ENCODE measurements around the gene MXRA8. TPM values are rescaled to one million over a fixed set of nuclear protein-coding genes. Genes with fewer than 3 reads are reported as not detected.

Gene MXRA8
- total RNA-seq, 1 experiment from 2014 or later: 192 TPM

- Histone ChIP-seq H3K36me3 (peaks cover 96% of the 10 kb centered on the region), H3K9me3 (replicated peaks) (no peaks in the 10 kb centered on the region), H3K4me3 (no peak overlapping the region), H3K27me3 (replicated peaks) (no peaks in the 10 kb centered on the region), H3K27ac (no peak overlapping the region), H3K4me1 (replicated peaks) (peaks cover 15% of the 10 kb centered on the region)
- no peak for DNase-seq (ENCODE audit: low read depth in 1 of 2, low spot score in 2 of 2)
These were observed 42.9 kb downstream of the MXRA8 start for GRCh38 chr1:1315435-1315954.

GRCh38 chr1:1314678-1315335 is 43.5 kb downstream of the MXRA8 start:
- H3K36me3 ChIP-seq: peaks cover 96% of the 10 kb centered on the region
- H3K27me3 ChIP-seq (replicated peaks): no peaks in the 10 kb centered on the region
- H3K4me3 ChIP-seq: no peak overlapping the region
- DNase-seq (ENCODE audit: low read depth in 1 of 2, low spot score in 2 of 2): no peak
- no peak overlapping the region for H3K27ac ChIP-seq
- no peaks in the 10 kb centered on the region for H3K9me3 ChIP-seq (replicated peaks)
- peaks cover 18% of the 10 kb centered on the region for H3K4me1 ChIP-seq (replicated peaks)

DNA sequence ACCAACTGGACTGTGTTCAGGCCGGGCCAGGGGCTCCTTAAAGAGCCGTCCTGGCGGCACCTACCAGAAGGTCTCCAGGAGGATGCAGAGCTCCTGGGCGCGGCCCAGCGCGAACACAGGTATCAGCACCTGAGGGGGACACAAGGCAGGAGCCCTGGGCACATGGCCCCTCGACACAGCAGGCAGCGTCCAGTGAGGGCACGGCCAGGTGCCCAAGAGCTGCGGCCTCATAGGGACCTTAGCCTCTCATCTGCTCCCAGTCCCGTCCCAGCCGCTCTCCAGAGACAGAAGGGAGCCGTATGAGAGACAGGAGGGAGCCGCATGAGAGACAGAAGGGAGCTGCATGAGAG is 44.1 kb downstream of the MXRA8 start:
- Histone ChIP-seq H3K27me3 (replicated peaks) (no peaks in the 10 kb centered on the region), H3K36me3 (peaks cover 96% of the 10 kb centered on the region), H3K27ac (no peak overlapping the region), H3K4me3 (no peak overlapping the region), H3K4me1 (replicated peaks) (peaks cover 24% of the 10 kb centered on the region), H3K9me3 (replicated peaks) (no peaks in the 10 kb centered on the region)
- DNase-seq (ENCODE audit: low read depth in 1 of 2, low spot score in 2 of 2): no peak

- H3K4me1 ChIP-seq (replicated peaks): peaks cover 24% of the 10 kb centered on the region
- DNase-seq (ENCODE audit: low read depth in 1 of 2, low spot score in 2 of 2): no peak
- H3K9me3 ChIP-seq (replicated peaks): no peaks in the 10 kb centered on the region
- peaks cover 96% of the 10 kb centered on the region for H3K36me3 ChIP-seq
- no peaks in the 10 kb centered on the region for H3K27me3 ChIP-seq (replicated peaks)
- no peak overlapping the region for H3K4me3 ChIP-seq
- H3K27ac ChIP-seq: no peak overlapping the region
These were observed 44.7 kb downstream of the MXRA8 start for GRCh38 chr1:1313500-1314236.

- Histone ChIP-seq H3K4me3 (no peak overlapping the region), H3K27ac (no peak overlapping the region), H3K4me1 (replicated peaks) (peaks cover 20% of the 10 kb centered on the region), H3K9me3 (replicated peaks) (no peaks in the 10 kb centered on the region), H3K36me3 (peaks cover 92% of the 10 kb centered on the region), H3K27me3 (replicated peaks) (no peaks in the 10 kb centered on the region)
- no peak for DNase-seq (ENCODE audit: low read depth in 1 of 2, low spot score in 2 of 2)
These were observed 45.7 kb downstream of the MXRA8 start for GRCh38 chr1:1312450-1313314.

DNA sequence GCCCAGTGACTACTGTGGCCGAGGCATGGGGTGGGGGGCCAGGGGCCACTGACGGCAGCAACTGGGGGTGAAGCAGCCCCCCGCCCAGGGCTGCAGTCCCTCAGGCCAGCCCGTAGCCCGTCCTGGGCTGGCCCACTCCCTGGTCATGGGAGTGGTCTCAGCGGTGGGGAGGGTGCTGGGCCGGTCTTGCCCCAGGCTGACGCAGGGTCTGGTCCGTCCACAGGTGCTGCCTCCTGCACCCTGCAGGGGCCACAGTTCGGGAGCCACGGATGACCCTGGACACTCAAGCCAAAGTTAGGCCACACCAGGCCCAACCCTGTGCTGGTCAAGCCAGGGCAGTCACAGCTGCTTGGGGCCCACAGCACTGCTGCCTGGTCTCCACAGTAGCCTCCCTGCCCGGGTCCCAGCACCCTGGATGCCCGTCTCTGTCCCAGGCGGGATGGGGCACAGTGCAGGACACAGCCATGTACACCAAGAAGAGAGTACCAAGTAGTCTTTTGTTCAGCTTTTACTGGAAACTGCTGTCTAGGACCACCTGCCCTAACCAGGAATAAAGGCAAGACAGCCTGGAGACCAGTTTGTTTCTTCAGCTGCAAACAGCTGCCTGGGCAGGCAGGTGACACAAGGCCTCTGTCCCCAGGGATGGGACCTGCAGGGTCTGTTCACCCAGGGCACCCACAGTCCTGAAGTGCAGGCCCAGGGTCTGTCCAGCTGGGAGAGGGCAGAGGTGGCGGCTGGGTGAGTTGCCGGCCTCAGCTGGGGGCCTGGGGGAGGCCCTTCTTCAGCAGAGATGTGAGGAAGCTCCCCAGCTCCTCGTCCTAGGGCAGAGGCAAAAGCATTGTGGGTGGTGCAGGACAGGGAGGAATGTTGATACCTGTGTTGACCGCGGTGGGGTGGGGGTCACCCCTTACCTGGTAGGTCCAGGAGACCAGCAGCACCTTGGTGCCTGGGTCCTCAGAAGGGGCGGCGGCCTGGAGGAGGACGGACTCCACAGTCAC is 46.9 kb downstream of the MXRA8 start:
- Histone ChIP-seq H3K27me3 (replicated peaks) (no peaks in the 10 kb centered on the region), H3K4me3 (no peak overlapping the region), H3K4me1 (replicated peaks) (peaks cover 31% of the 10 kb centered on the region), H3K9me3 (replicated peaks) (0 out of 2 replicates have a peak, but pooled peaks cover 5% of the 10 kb centered on the region), H3K27ac (no peak overlapping the region), H3K36me3 (peaks cover 86% of the 10 kb centered on the region)
- no peak for DNase-seq (ENCODE audit: low read depth in 1 of 2, low spot score in 2 of 2)

GRCh38 chr1:1310476-1311053 is 47.8 kb downstream of the MXRA8 start:
- 0 out of 2 replicates have a peak, but pooled peaks cover 5% of the 10 kb centered on the region for H3K9me3 ChIP-seq (replicated peaks)
- H3K4me1 ChIP-seq (replicated peaks): peaks cover 40% of the 10 kb centered on the region
- H3K27ac ChIP-seq: no peak overlapping the region
- peaks cover 79% of the 10 kb centered on the region for H3K36me3 ChIP-seq
- no peak for DNase-seq (ENCODE audit: low read depth in 1 of 2, low spot score in 2 of 2)
- no peak overlapping the region for H3K4me3 ChIP-seq
- H3K27me3 ChIP-seq (replicated peaks): no peaks in the 10 kb centered on the region

DNA sequence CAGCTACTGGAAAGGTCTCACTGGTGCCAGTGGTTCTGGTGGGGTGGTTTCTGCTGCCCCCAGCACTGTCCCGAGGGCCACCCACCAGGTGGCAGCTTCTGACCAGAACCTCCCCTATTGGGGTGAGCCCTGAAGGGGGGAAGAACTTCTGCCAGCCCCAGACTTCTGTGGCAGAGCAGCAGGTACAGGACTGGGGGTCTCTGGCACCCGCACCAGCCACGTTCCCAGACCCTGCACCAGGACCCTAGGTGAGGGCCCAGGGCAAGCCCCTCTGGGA is 48.3 kb downstream of the MXRA8 start:
- H3K27me3 ChIP-seq (replicated peaks): no peaks in the 10 kb centered on the region

DNA sequence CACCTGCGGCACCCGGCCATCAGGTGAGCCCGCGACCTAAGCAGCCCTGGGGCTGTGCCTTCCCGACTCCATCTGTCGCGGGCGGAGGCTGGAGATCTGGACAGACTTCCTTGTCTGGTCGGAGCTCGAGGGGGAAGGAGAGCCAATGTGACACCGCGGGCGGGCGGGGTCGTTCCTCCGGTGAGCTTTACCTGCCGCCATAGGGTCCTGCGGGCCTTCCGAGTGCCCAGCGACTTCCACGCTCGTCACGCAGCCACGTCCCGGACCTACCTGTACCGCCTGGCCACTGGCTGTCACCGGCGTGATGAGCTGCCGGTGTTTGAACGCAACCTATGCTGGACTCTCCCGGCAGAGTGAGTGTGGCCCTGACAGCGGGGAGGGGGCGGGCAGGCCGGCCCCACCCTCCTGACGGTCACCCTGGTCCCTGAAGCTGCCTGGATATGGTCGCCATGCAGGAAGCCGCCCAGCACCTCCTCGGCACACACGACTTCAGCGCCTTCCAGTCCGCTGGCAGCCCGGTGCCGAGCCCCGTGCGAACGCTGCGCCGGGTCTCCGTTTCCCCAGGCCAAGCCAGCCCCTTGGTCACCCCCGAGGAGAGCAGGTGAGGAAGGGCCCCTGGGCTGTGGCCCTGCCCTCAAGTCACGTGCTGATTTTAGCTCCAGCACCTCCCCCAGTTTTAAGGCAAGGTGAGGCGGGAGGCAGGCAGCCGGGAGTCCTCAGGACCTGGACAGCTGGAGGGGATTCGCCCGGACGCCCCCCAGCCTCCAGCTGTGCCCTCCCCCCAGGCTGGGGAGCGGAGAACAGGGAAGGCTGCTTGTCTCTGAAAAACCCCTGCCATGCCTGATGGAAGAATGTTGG is 48.9 kb downstream of the MXRA8 start:
- Histone ChIP-seq H3K9me3 (replicated peaks) (0 out of 2 replicates have a peak, but pooled peaks cover 5% of the 10 kb centered on the region), H3K27ac (no peak overlapping the region; the same call in 1 of the 2 replicates), H3K4me1 (replicated peaks) (peaks cover 51% of the 10 kb centered on the region), H3K36me3 (peaks cover 74% of the 10 kb centered on the region), H3K4me3 (peak overlapping the region; percentile 91), H3K27me3 (replicated peaks) (no peaks in the 10 kb centered on the region)
- no peak for DNase-seq (ENCODE audit: low read depth in 1 of 2, low spot score in 2 of 2)

More for the DNA sequence above, 48.3 kb downstream of the MXRA8 start:
- peaks cover 76% of the 10 kb centered on the region for H3K36me3 ChIP-seq
- 0 out of 2 replicates have a peak, but pooled peaks cover 5% of the 10 kb centered on the region for H3K9me3 ChIP-seq (replicated peaks)
- peaks cover 45% of the 10 kb centered on the region for H3K4me1 ChIP-seq (replicated peaks)
- DNase-seq (ENCODE audit: low read depth in 1 of 2, low spot score in 2 of 2): no peak
- no peak overlapping the region for H3K4me3 ChIP-seq
- H3K27ac ChIP-seq: no peak overlapping the region

- Histone ChIP-seq H3K27ac (peak overlapping the region; percentile 74), H3K27me3 (replicated peaks) (no peaks in the 10 kb centered on the region), H3K9me3 (replicated peaks) (0 out of 2 replicates have a peak, but pooled peaks cover 5% of the 10 kb centered on the region), H3K36me3 (peaks cover 70% of the 10 kb centered on the region), H3K4me1 (replicated peaks) (peaks cover 54% of the 10 kb centered on the region), H3K4me3 (peak overlapping the region; percentile 91)
- DNase-seq (ENCODE audit: low read depth in 1 of 2, low spot score in 2 of 2): peak in 1 of 2 experiments; percentile 76
These were observed 49.6 kb downstream of the MXRA8 start for GRCh38 chr1:1308756-1309250.

- Histone ChIP-seq H3K9me3 (replicated peaks) (0 out of 2 replicates have a peak, but pooled peaks cover 5% of the 10 kb centered on the region), H3K36me3 (peaks cover 63% of the 10 kb centered on the region), H3K27me3 (replicated peaks) (no peaks in the 10 kb centered on the region), H3K4me1 (replicated peaks) (peaks cover 54% of the 10 kb centered on the region), H3K27ac (peak within 1 kb of the TSS; percentile 74), H3K4me3 (peak within 1 kb of the TSS; percentile 91)
- peak; percentile 87 to 95 for DNase-seq (ENCODE audit: low read depth in 1 of 2, low spot score in 2 of 2)
These were observed 50.2 kb downstream of the MXRA8 start, which contains the start of the genes ACAP3 and PUSL1 for GRCh38 chr1:1307923-1308755. Gene ACAP3 (minus strand): TSS chr1:1307930. CDS start chr1:1307815, 115 bp downstream. Gene PUSL1 (plus strand): TSS chr1:1308597. CDS start chr1:1308644, 47 bp downstream.

All from SJSA1 (cell line).